Ascending aorta (tissue), 2 donors: Measurements from ENCODE around the gene NRXN3. TPM values are rescaled to one million over a fixed set of nuclear protein-coding genes. Genes with fewer than 3 reads are reported as not detected.

Experiments used
- DNase-seq, 2 donors: peaks; one replicate each; pipeline ENCODE4 v3.0.0-alpha.2; 2019; ENCODE audit warnings: low spot score in 2 of 2
- H3K27ac ChIP-seq, 2 donors: fragments of 200-600 bp; sonication (generic); one replicate each; pipeline ENCODE4 v1.5.1; 2016 to 2017; ENCODE audit warnings: mild to moderate bottlenecking in 1 of 2
- H3K27me3 ChIP-seq: fragments of 200-600 bp; sonication (generic); one replicate; pipeline ENCODE4 v1.5.1; 2017
- H3K36me3 ChIP-seq, 2 donors: fragments of 200-600 bp; sonication (generic); one replicate each; pipeline ENCODE4 v1.5.1; 2016
- H3K4me1 ChIP-seq, 2 donors: fragments of 200-600 bp; sonication (generic); one replicate each; pipeline ENCODE4 v1.5.1; 2016 to 2017; ENCODE audit warnings: mild to moderate bottlenecking in 1 of 2
- H3K4me3 ChIP-seq, 2 donors: fragments of 200-600 bp; sonication (generic); one replicate each; pipeline ENCODE4 v1.5.1; 2016 to 2017; ENCODE audit warnings: mild to moderate bottlenecking in 1 of 2
- H3K9me3 ChIP-seq, 2 donors: fragments of 200-600 bp; sonication (generic); one replicate each; pipeline ENCODE4 v1.5.1; 2016
- CTCF ChIP-seq, 3 experiments: fragments of 200-600 bp in 2 of 3; fragments of 450-650 bp in 1 of 3; sonication (generic) in 2 of 3; IDR thresholded peaks; one replicate each; pipeline ENCODE4 v1.5.1; 2016 to 2019; ENCODE audit warnings: antibody characterized with exemption in 3 of 3, mild to moderate bottlenecking in 1 of 3, moderate library complexity in 1 of 3
- intact Hi-C: fragments of 100-400 bp; cut with DNase I; formaldehyde crosslinking; loops from one replicate; pipeline ENCODE4 v1.15.1; 2023
- total RNA-seq: library from RNA; depleted of rRNA; stranded (reverse); fragments of >200 nt; gene quantifications from one replicate; pipeline ENCODE4 v1.1.0, GENCODE V29; 2016

NRXN3 gene
- total RNA-seq, 1 donor from 2014 or later, result 21.0 TPM

GRCh38 chr14:78710963-78711362, 540.8 kb downstream of the NRXN3 start:
- intact Hi-C loops, result no loop called here
- H3K36me3 ChIP-seq, result no peaks in the 10 kb centered on the region
- no peaks in the 10 kb centered on the region for H3K27me3 ChIP-seq
- TF ChIP-seq CTCF (IDR thresholded peaks at IDR 0.05), result no peak
- H3K9me3 ChIP-seq, result no peaks in the 10 kb centered on the region
- no peak overlapping the region for H3K4me3 ChIP-seq
- no peaks in the 10 kb centered on the region for H3K4me1 ChIP-seq
- DNase-seq, result no peak
- no peak overlapping the region for H3K27ac ChIP-seq

- no peak for DNase-seq
- TF ChIP-seq CTCF (IDR thresholded peaks at IDR 0.05), result no peak
- Histone ChIP-seq H3K27me3 (no peaks in the 10 kb centered on the region), H3K4me1 (no peaks in the 10 kb centered on the region), H3K9me3 (no peaks in the 10 kb centered on the region), H3K36me3 (no peaks in the 10 kb centered on the region), H3K4me3 (no peak overlapping the region), H3K27ac (no peak overlapping the region)
- intact Hi-C loops, result no loop called here
Measured at GRCh38 chr14:78713716-78714115, 543.5 kb downstream of the NRXN3 start.

- no peaks in the 10 kb centered on the region for H3K9me3 ChIP-seq
- no peaks in the 10 kb centered on the region for H3K4me1 ChIP-seq
- no peak for TF ChIP-seq CTCF (IDR thresholded peaks at IDR 0.05)
- H3K4me3 ChIP-seq, result no peak overlapping the region
- DNase-seq, result no peak
- no peak overlapping the region for H3K27ac ChIP-seq
- intact Hi-C loops, result no loop called here
- no peaks in the 10 kb centered on the region for H3K27me3 ChIP-seq
- H3K36me3 ChIP-seq, result no peaks in the 10 kb centered on the region
Measured at GRCh38 chr14:78714711-78715110, 544.5 kb downstream of the NRXN3 start.

GRCh38 chr14:78721756-78722480, 551.7 kb downstream of the NRXN3 start:
- H3K27me3 ChIP-seq, result no peaks in the 10 kb centered on the region
- no peak for DNase-seq
- no peak overlapping the region for H3K4me3 ChIP-seq
- no peak overlapping the region for H3K27ac ChIP-seq
- intact Hi-C loops, result no loop called here
- H3K4me1 ChIP-seq, result no peaks in the 10 kb centered on the region
- TF ChIP-seq CTCF (IDR thresholded peaks at IDR 0.05), result no peak
- H3K9me3 ChIP-seq, result no peaks in the 10 kb centered on the region
- no peaks in the 10 kb centered on the region for H3K36me3 ChIP-seq

- intact Hi-C loops, result no loop called here
- Histone ChIP-seq H3K27ac (no peak overlapping the region), H3K27me3 (no peaks in the 10 kb centered on the region), H3K4me1 (no peaks in the 10 kb centered on the region), H3K9me3 (no peaks in the 10 kb centered on the region), H3K4me3 (no peak overlapping the region), H3K36me3 (no peaks in the 10 kb centered on the region)
- no peak for DNase-seq
- TF ChIP-seq CTCF (IDR thresholded peaks at IDR 0.05), result no peak
Measured at GRCh38 chr14:78725086-78725485, 554.9 kb downstream of the NRXN3 start.

- no peak for DNase-seq
- no peaks in the 10 kb centered on the region for H3K27me3 ChIP-seq
- H3K9me3 ChIP-seq, result no peaks in the 10 kb centered on the region
- no peak for TF ChIP-seq CTCF (IDR thresholded peaks at IDR 0.05)
- H3K4me3 ChIP-seq, result no peak overlapping the region
- H3K4me1 ChIP-seq, result no peaks in the 10 kb centered on the region
- intact Hi-C loops, result no loop called here
- no peak overlapping the region for H3K27ac ChIP-seq
- no peaks in the 10 kb centered on the region for H3K36me3 ChIP-seq
Measured at GRCh38 chr14:78737116-78737515, 566.9 kb downstream of the NRXN3 start.
